Heart left ventricle (tissue), 16 donors: Measurements from ENCODE around the gene TBX1. TPM values are rescaled to one million over a fixed set of nuclear protein-coding genes. Genes with fewer than 3 reads are reported as not detected.

Experiments
- ATAC-seq, 4 donors: fragments of 200-7000 bp; cut with Tn5 transposase; one replicate each; pipeline ENCODE4 v1.9.1; 2020 to 2022; ENCODE audit warnings: moderate library complexity in 4 of 4, mild to moderate bottlenecking in 3 of 4, moderate number of reproducible peaks in 1 of 4
- DNase-seq, 5 donors: peaks; one replicate each; pipeline ENCODE4 v3.0.0-alpha.2; 2020
- H3K27ac ChIP-seq, 12 donors: fragments of 200-600 bp; sonication (generic) in 4 of 12; one replicate each; pipeline versions ENCODE4 v1.5.0 to v1.8.0; 2016 to 2022; ENCODE audit warnings: mild to moderate bottlenecking in 2 of 12
- H3K27me3 ChIP-seq, 9 donors: fragments of 200-600 bp; sonication (generic) in 2 of 9; one replicate each; pipeline versions ENCODE4 v1.5.1 to v1.8.0; 2016 to 2022; ENCODE audit warnings: mild to moderate bottlenecking in 3 of 9
- H3K36me3 ChIP-seq, 9 donors: fragments of 200-600 bp; sonication (generic) in 2 of 9; one replicate each; pipeline versions ENCODE4 v1.5.0 to v1.8.0; 2018 to 2022; ENCODE audit warnings: mild to moderate bottlenecking in 2 of 9
- H3K4me1 ChIP-seq, 12 donors: fragments of 200-600 bp; sonication (generic) in 4 of 12; one replicate each; pipeline versions ENCODE4 v1.5.0 to v1.8.0; 2016 to 2022; ENCODE audit warnings: mild to moderate bottlenecking in 3 of 12
- H3K4me3 ChIP-seq, 12 donors: fragments of 200-600 bp; sonication (generic) in 4 of 12; one replicate each; pipeline versions ENCODE4 v1.5.0 to v1.8.0; 2017 to 2022; ENCODE audit warnings: mild to moderate bottlenecking in 9 of 12, moderate library complexity in 4 of 12
- H3K9me3 ChIP-seq, 12 donors: fragments of 200-600 bp; sonication (generic) in 4 of 12; one replicate each; pipeline versions ENCODE4 v1.5.0 to v1.8.0; 2016 to 2022; ENCODE audit warnings: mild to moderate bottlenecking in 1 of 12
- POLR2A ChIP-seq, 2 donors: fragments of 450-650 bp; IDR thresholded peaks; one replicate each; pipeline ENCODE4 v1.6.1; 2017; ENCODE audit warnings: antibody characterized with exemption in 2 of 2, mild to moderate bottlenecking in 2 of 2, moderate library complexity in 2 of 2
- WGBS, 4 donors: extraction: QIAGEN DNeasy Blood & Tissue Kit in 2 of 4; methylation state at CpG; one replicate each; pipeline versions ENCODE4 v1.1.5 to v1.1.7; 2013 to 2018; 5-methylcytosine and 5-hydroxymethylcytosine counted together
- intact Hi-C, 10 donors: fragments of 100-400 bp; cut with DNase I; formaldehyde crosslinking; loops; one replicate each; pipeline versions ENCODE4 v1.11.1 to v1.14.2; 2022
- polyA plus RNA-seq, 2 donors: library from polyadenylated mRNA; stranded (reverse); fragments of 200-250 nt; gene quantifications; one replicate each; pipeline ENCODE4 v1.2.3, GENCODE V29; 2013
- total RNA-seq, 9 donors: library from RNA; depleted of rRNA in 2 of 9; stranded (reverse); fragments of >200 nt in 2 of 9; fragmentation: NEBNext Ultra II Directional in 3 of 9; extraction: Animal tissue kit (Norgen Biotek cat#: 25700) in 3 of 9; gene quantifications; one replicate each; pipeline versions ENCODE4 v1.1.0 to v1.2.4, GENCODE V29; 2016 to 2023
- TF ChIP-seq, protein P1 (sequence below), 12 donors: fragments of 200-600 bp; sonication (generic) in 4 of 12; IDR thresholded peaks; one replicate each; pipeline versions ENCODE4 v1.5.0 to v1.8.0; 2018 to 2022; ENCODE audit warnings: antibody characterized with exemption in 12 of 12, mild to moderate bottlenecking in 5 of 12
- donor health status: ischemic (EF 13 %, LVEDD 7.1; RV severe dilation, severe dysfunction).
- donor health status: healthy with polysubstance abuse.
- donor health status: DM: no; HTN: yes; CAD: no.
- donor health status: DM: no; HTN: no; CAD: no.
- donor health status: ischemic (EF 25% LVEDD 6.9; RV normal size, moderate dysfunction).
- donor health status: ischemic (EF 25% LVEDD 5.7; RV mildly dilated, moderate dysfunction).
- donor health status: healthy.
- donor health status: DM: yes; HTN: yes; CAD: no.
- donor health status: ischemic (EF 35%, LVEDD 5.7; RV mildly dilated, moderate dysfunction).
- donor health status: nonischemic (EF 11% LVEDD 7.7; RV severe dilation, severe dysfunction).
- donor health status: DM: yes; HTN: yes; CAD: no.
- donor health status: PGD.
- donor health status: ischemic (EF 29% LVEDD 5.4; RV normal size, mild dysfunction).
- donor health status: nonischemic (EF 23%, LVEDD 6.1; RV moderate dilation, normal function).

The TBX1 gene
- total and polyA plus RNA-seq, 11 donors = 0.11 to 3.1 (median 0.97) TPM; not detected in 1

- Histone ChIP-seq H3K4me1 (peaks cover 0 to 10% (median 8%) of the 10 kb centered on the region in 12 donors), H3K4me3 (peak overlapping the region in 10 of 12 donors; percentile 10 to 50 (median 42)), H3K36me3 (no peaks in the 10 kb centered on the region), H3K27ac (no peak overlapping the region), H3K9me3 (no peaks in the 10 kb centered on the region), H3K27me3 (no peaks in the 10 kb centered on the region)
- DNase-seq = peak; percentile 82 to 93 (median 84)
- 1 to 10% (median 5%) methylated on average over 21 to 48 of the region's 48 CpGs for WGBS, 4 donors
- peak; percentile 80 to 91 (median 85) for ATAC-seq
- TF ChIP-seq, protein P1, sequence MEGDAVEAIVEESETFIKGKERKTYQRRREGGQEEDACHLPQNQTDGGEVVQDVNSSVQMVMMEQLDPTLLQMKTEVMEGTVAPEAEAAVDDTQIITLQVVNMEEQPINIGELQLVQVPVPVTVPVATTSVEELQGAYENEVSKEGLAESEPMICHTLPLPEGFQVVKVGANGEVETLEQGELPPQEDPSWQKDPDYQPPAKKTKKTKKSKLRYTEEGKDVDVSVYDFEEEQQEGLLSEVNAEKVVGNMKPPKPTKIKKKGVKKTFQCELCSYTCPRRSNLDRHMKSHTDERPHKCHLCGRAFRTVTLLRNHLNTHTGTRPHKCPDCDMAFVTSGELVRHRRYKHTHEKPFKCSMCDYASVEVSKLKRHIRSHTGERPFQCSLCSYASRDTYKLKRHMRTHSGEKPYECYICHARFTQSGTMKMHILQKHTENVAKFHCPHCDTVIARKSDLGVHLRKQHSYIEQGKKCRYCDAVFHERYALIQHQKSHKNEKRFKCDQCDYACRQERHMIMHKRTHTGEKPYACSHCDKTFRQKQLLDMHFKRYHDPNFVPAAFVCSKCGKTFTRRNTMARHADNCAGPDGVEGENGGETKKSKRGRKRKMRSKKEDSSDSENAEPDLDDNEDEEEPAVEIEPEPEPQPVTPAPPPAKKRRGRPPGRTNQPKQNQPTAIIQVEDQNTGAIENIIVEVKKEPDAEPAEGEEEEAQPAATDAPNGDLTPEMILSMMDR (IDR thresholded peaks at IDR 0.05) = peak; percentile 87 to 99 (median 94)
- TF ChIP-seq POLR2A (IDR thresholded peaks at IDR 0.05) = no peak
- intact Hi-C loops = loop anchor here (1.0 to 2.0 kb wide), 3 partner anchors 179 to 216 kb away; no protein-coding TSS in a partner anchor
Observed at GRCh38 chr22:19730655-19731360, 29.8 kb upstream of the TBX1 start.

DNA sequence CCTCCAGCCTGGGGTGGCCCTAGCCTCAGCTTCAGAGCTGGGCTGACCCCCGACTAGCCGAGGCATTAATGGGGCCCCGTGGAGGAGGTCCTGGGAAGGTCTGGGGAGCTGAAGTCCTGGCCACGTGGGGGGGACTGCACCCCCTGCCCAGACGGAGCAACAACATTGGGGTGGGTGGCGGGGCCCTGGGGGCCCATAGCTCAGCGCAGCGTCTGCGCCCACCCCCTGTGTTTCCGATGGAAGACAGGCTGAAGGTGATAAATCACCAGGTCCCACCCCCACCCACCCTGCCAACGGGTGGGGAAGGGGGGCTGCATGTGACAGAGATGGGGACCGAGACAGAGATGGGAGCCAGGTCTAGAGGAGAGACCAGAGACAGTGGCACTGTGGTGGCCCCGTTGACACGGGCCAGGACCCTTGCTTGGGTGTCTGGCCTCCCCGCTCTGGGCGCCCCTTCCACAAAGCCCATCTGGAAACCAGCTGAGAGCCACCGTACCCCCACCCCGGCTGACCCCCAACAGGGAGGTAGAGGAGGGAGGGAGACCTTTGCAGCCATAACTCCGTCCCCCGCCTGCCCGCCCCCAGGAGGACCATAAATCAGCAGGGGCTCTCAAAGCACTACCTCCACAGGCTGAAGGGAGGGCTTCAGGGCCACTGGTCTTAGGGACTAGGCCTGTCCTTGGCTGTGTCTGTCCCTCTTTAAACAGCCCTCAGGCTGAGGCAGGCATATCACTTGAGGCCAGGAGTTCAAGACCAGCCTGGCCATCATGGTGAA lies 29.0 kb upstream of the TBX1 start:
- no peak for ATAC-seq
- Histone ChIP-seq H3K27ac (no peak overlapping the region), H3K27me3 (no peaks in the 10 kb centered on the region), H3K9me3 (no peaks in the 10 kb centered on the region), H3K4me1 (peaks cover 0 to 10% (median 8%) of the 10 kb centered on the region in 12 donors), H3K36me3 (no peaks in the 10 kb centered on the region), H3K4me3 (no peak overlapping the region)
- WGBS, 4 donors = 74 to 82% (median 75%) methylated on average over 13 to 21 of the region's 21 CpGs
- no peak for DNase-seq
- TF ChIP-seq POLR2A (IDR thresholded peaks at IDR 0.05) = no peak
- TF ChIP-seq, protein P1 (IDR thresholded peaks at IDR 0.05) = no peak
- intact Hi-C loops = loop anchor here in 3 of 10 donors (2.0 kb wide), 3 partner anchors 71 to 215 kb away; no protein-coding TSS in a partner anchor

GRCh38 chr22:19732403-19733113 lies 28.0 kb upstream of the TBX1 start:
- Histone ChIP-seq H3K9me3 (no peaks in the 10 kb centered on the region), H3K27me3 (no peaks in the 10 kb centered on the region), H3K27ac (no peak overlapping the region), H3K4me1 (peaks cover 0 to 20% (median 9%) of the 10 kb centered on the region in 12 donors), H3K36me3 (no peaks in the 10 kb centered on the region), H3K4me3 (no peak overlapping the region)
- WGBS, 4 donors = 84 to 93% (median 88%) methylated on average over 5 to 10 of the region's 10 CpGs
- DNase-seq (no peak), ATAC-seq (no peak)
- TF ChIP-seq, protein P1 (IDR thresholded peaks at IDR 0.05) = no peak
- TF ChIP-seq POLR2A (IDR thresholded peaks at IDR 0.05) = no peak
- intact Hi-C loops = loop anchor here in 1 of 10 donors (2.0 kb wide), 1 partner anchor 70 kb away; no protein-coding TSS in a partner anchor
